ENCODE results near the gene HTR3B.

Gene HTR3B

GRCh38 chr11:113991718-113992458, 87.3 kb downstream of the HTR3B start:
- DNase-seq (ENCODE audit: low read depth) = no peak

GRCh38 chr11:113992459-113993110, 88.0 kb downstream of the HTR3B start:
- no peak for DNase-seq (ENCODE audit: low read depth)

GRCh38 chr11:113994077-113994954, 89.7 kb downstream of the HTR3B start:
- peak; percentile 6 for DNase-seq (ENCODE audit: low read depth)

Data from ELR (cell line).